Activated B cell treated with CpG ODN at 0.5 μM for 24 hours (primary cell): ENCODE measurements around the gene ATP9A. TPM values are rescaled to one million over a fixed set of nuclear protein-coding genes. Genes with fewer than 3 reads are reported as not detected.

Experiments used
- ATAC-seq: fragments of 200-7000 bp; cut with Tn5 transposase; one replicate; pipeline ENCODE4 v1.10.0; 2021; ENCODE audit warnings: low read depth, mild to moderate bottlenecking, moderate library complexity
- CTCF ChIA-PET: fragments of 350-600 bp; sonication (Branson Sonifier 250); formaldehyde crosslinking; loops from one replicate; lab custom pipeline; 2021; ENCODE audit warnings: antibody characterized with exemption; lab: Charles Lee
- POLR2A ChIA-PET: fragments of 350-600 bp; sonication (Branson Sonifier 250); formaldehyde crosslinking; loops from one replicate; lab custom pipeline; 2021; ENCODE audit warnings: antibody characterized with exemption; lab: Charles Lee
- DNase-seq: peaks from one replicate; pipeline ENCODE4 v3.0.0; 2022
- H3K27ac Mint-ChIP-seq: one replicate; pipeline ENCODE4 v1.8.0; 2020; ENCODE audit warnings: mixed read lengths
- H3K27me3 Mint-ChIP-seq: one replicate; pipeline ENCODE4 v1.8.0; 2021; ENCODE audit warnings: mixed read lengths
- H3K36me3 Mint-ChIP-seq: one replicate; pipeline ENCODE4 v1.8.0; 2021; ENCODE audit warnings: low read depth, mixed read lengths
- H3K4me1 Mint-ChIP-seq: one replicate; pipeline ENCODE4 v1.8.0; 2021; ENCODE audit warnings: mixed read lengths
- H3K4me3 Mint-ChIP-seq: one replicate; pipeline ENCODE4 v1.8.0; 2020; ENCODE audit warnings: mild to moderate bottlenecking, mixed read lengths
- H3K9me3 Mint-ChIP-seq: one replicate; pipeline ENCODE4 v1.8.0; 2020; ENCODE audit warnings: mixed read lengths
- intact Hi-C: fragments of 100-400 bp; cut with micrococcal nuclease; formaldehyde crosslinking; loops from one replicate; pipeline ENCODE4 v1.15.1; 2024
- total RNA-seq: library from RNA; stranded (reverse); gene quantifications from 2 replicates; pipeline ENCODE4 v1.2.3, GENCODE V29; 2022
- TF ChIP-seq, protein P1 (sequence below): fragments of 200-600 bp; IDR thresholded peaks from one replicate; pipeline ENCODE4 v1.8.0; 2022; ENCODE audit warnings: antibody characterized with exemption, mild to moderate bottlenecking

The ATP9A gene
- total RNA-seq, 1 donor from 2014 or later, result 0.07 TPM

DNA sequence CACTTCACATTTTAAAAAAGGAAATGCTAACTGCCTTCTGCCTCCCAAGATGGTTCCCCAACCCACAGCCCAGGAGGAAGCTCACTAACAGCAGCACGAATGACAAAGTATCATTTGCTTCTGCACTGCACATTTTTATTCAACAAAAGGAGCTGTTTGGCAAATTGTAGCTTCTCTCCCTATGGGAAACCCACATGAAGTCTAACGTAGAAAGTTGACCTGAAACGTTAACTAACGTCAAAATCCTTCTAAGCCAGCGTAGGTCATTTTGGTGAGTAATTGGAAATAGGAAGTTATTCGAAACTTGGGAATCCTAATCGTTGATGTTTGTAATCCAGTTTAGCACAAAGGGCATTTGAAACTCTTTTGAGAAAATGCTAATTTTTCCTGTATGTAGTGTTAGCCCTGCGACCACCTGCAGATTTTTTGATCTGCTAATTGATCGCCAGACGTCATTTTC is 31.2 kb upstream of the ATP9A start:
- intact Hi-C loops, result no loop called here

DNA sequence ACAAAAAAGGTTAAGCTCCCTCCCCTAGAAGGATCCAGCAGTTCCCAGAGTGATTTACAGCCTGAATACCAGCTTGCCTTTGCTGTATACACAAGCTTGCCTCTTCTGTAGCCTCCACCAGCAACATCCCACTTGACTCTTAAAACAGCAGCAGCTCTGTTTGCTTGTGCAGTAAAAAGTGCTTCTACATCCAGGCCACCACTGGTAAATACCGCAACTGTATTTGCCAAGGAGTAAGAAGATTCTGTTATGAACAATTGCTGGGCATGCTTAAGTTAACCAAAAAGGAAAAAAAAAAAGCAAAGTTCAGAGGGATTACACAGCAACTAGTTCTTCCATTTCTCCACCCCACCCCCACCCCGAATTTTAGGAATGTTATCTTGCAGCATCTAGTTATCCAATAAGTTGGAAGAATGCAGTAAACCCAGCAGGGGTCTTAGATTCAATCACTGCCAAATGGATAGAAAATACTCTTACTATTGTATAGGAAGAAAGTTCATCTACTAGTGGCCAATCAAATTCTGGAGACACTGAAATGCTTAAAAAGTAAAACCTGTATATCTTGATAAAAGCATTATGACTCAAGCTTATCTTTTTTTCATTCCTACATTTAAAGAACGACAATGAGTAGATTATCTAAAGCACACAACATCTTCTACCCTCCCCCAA is 29.3 kb upstream of the ATP9A start:
- Mint-ChIP-seq H3K4me1 (peaks cover 15% of the 10 kb centered on the region), H3K36me3 (no peaks in the 10 kb centered on the region), H3K9me3 (no peaks in the 10 kb centered on the region), H3K27me3 (peaks cover 45% of the 10 kb centered on the region), H3K4me3 (no peak overlapping the region), H3K27ac (no peak overlapping the region)
- TF ChIP-seq, protein P1, sequence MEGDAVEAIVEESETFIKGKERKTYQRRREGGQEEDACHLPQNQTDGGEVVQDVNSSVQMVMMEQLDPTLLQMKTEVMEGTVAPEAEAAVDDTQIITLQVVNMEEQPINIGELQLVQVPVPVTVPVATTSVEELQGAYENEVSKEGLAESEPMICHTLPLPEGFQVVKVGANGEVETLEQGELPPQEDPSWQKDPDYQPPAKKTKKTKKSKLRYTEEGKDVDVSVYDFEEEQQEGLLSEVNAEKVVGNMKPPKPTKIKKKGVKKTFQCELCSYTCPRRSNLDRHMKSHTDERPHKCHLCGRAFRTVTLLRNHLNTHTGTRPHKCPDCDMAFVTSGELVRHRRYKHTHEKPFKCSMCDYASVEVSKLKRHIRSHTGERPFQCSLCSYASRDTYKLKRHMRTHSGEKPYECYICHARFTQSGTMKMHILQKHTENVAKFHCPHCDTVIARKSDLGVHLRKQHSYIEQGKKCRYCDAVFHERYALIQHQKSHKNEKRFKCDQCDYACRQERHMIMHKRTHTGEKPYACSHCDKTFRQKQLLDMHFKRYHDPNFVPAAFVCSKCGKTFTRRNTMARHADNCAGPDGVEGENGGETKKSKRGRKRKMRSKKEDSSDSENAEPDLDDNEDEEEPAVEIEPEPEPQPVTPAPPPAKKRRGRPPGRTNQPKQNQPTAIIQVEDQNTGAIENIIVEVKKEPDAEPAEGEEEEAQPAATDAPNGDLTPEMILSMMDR, result no peak
- ChIA-PET POLR2A (interaction anchor here (0.6 to 0.8 kb wide), 2 partner anchors 11 to 44 kb away, joined by 3 to 5 read pairs; no protein-coding TSS in a partner anchor), CTCF (no interaction called here)
- DNase-seq (no peak), ATAC-seq (no peak)
- intact Hi-C loops, result no loop called here

More for the DNA sequence above, 31.2 kb upstream of the ATP9A start:
- POLR2A ChIA-PET, result interaction anchor here (0.6 kb wide), 1 partner anchor 342 kb away, joined by 4 read pairs; no protein-coding TSS in a partner anchor
- H3K36me3 Mint-ChIP-seq, result no peaks in the 10 kb centered on the region
- DNase-seq (no peak), ATAC-seq (no peak)
- no peak overlapping the region for H3K4me3 Mint-ChIP-seq
- CTCF ChIA-PET, result no interaction called here
- no peaks in the 10 kb centered on the region for H3K9me3 Mint-ChIP-seq
- H3K27ac Mint-ChIP-seq, result no peak overlapping the region
- peaks cover 51% of the 10 kb centered on the region for H3K27me3 Mint-ChIP-seq
- H3K4me1 Mint-ChIP-seq, result peaks cover 15% of the 10 kb centered on the region
- TF ChIP-seq, protein P1, result no peak

DNA sequence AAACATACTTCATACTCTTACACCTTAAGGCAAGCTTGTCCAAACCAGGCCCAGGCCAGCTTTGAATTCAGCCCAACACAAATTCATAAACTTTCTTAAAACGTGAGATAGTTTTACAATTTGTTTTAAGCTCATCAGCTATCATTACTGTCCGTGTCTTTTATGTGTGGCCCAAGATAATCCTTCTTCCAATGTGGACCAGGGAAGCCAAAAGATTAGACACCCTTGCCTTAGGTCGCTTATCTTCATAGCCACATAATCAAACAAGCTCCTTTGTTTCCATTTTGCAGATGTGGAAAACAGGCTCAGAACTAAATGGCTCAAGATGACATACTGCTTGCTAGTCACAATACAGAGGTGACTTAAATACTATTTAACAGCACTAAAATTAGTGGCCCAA is 28.1 kb upstream of the ATP9A start:
- Mint-ChIP-seq H3K9me3 (no peaks in the 10 kb centered on the region), H3K36me3 (no peaks in the 10 kb centered on the region), H3K4me3 (no peak overlapping the region), H3K27ac (no peak overlapping the region), H3K4me1 (peaks cover 15% of the 10 kb centered on the region), H3K27me3 (peaks cover 39% of the 10 kb centered on the region)
- CTCF ChIA-PET, result no interaction called here
- no peak for ATAC-seq
- POLR2A ChIA-PET, result no interaction called here
- TF ChIP-seq, protein P1, result no peak
- intact Hi-C loops, result no loop called here
- DNase-seq, result no peak

DNA sequence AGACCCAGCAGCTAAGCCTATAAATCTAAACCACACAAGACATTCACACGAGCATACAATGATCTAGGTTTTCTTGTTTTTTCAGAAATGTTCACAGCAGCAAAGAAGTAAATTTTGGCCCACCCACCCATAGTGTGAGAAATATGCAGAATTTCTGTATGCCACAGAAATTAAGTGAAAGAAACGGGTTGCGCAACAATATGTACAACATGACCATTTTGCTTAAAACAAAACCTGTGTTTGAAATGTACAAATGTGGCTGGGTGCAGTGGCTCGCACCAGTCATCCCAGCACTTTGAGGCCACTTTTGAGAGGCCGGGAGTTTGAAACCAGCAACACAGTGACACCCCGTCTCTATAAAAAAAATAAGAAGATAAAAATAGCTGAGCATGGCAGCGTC is 24.8 kb upstream of the ATP9A start:
- TF ChIP-seq, protein P1, result no peak

DNA sequence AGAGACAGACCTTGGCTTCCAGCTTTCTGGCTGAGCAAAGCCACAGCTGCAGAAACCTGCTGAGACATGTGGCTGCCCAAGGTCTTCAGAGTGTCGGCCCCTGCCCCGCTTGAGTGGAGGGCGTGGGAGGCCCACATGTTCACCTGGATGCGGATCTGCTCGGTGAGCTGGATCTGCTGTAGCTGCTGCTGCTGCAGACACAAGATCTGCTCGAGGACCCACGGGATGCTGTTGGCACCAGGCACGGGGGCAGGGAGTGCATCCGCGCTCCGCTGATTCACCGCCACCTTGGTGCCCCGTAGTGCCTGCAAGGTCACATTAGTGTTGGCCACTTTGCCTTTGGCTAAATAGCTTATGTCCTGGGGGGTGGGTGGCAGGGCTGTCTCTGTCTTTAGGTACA is 23.4 kb upstream of the ATP9A start:
- DNase-seq, result no peak

More for the DNA sequence above, 24.8 kb upstream of the ATP9A start:
- DNase-seq (no peak), ATAC-seq (no peak)
- intact Hi-C loops, result no loop called here
- H3K9me3 Mint-ChIP-seq, result no peaks in the 10 kb centered on the region
- CTCF ChIA-PET, result no interaction called here
- H3K4me1 Mint-ChIP-seq, result no peaks in the 10 kb centered on the region
- no peak overlapping the region for H3K27ac Mint-ChIP-seq
- no peaks in the 10 kb centered on the region for H3K36me3 Mint-ChIP-seq
- no peak overlapping the region for H3K4me3 Mint-ChIP-seq
- POLR2A ChIA-PET, result no interaction called here
- peaks cover 19% of the 10 kb centered on the region for H3K27me3 Mint-ChIP-seq

More for the DNA sequence above, 23.4 kb upstream of the ATP9A start:
- CTCF ChIA-PET, result no interaction called here
- peaks cover 13% of the 10 kb centered on the region for H3K27me3 Mint-ChIP-seq
- intact Hi-C loops, result no loop called here
- TF ChIP-seq, protein P1, result no peak
- H3K4me1 Mint-ChIP-seq, result no peaks in the 10 kb centered on the region
- H3K36me3 Mint-ChIP-seq, result no peaks in the 10 kb centered on the region
- ATAC-seq, result no peak
- no peaks in the 10 kb centered on the region for H3K9me3 Mint-ChIP-seq
- H3K27ac Mint-ChIP-seq, result no peak overlapping the region
- H3K4me3 Mint-ChIP-seq, result no peak overlapping the region
- POLR2A ChIA-PET, result no interaction called here
